ENCODE data around the gene KCNQ1. TPM values are rescaled to one million over a fixed set of nuclear protein-coding genes. Genes with fewer than 3 reads are reported as not detected.

Gene KCNQ1
- total and polyA plus RNA-seq, 7 donors: 1.1 to 25.2 (median 3.8) TPM

- Histone ChIP-seq H3K9me3 (no peaks in the 10 kb centered on the region), H3K4me1 (peaks cover 0 to 15% (median 4%) of the 10 kb centered on the region in 4 donors), H3K36me3 (no peaks in the 10 kb centered on the region), H3K4me3 (no peak overlapping the region), H3K27me3 (peaks cover 18 to 63% (median 41%) of the 10 kb centered on the region in 3 donors), H3K27ac (no peak overlapping the region)
- DNase-seq: no peak
- intact Hi-C loops (cut with DNase I): no loop called here
- TF ChIP-seq POLR2A (IDR thresholded peaks at IDR 0.05) (no peak), POLR2AphosphoS5 (IDR thresholded peaks at IDR 0.05) (no peak), EP300 (IDR thresholded peaks at IDR 0.05) (no peak), CTCF (IDR thresholded peaks at IDR 0.05) (no peak)
- 25 to 69% methylated on average over 2 of the region's 2 CpGs for WGBS, 2 donors
Measured at GRCh38 chr11:2442589-2442988, 2.2 kb upstream of the KCNQ1 start.

- Histone ChIP-seq H3K4me1 (peaks cover 0 to 15% (median 4%) of the 10 kb centered on the region in 4 donors), H3K4me3 (no peak overlapping the region), H3K27me3 (peaks cover 18 to 71% (median 47%) of the 10 kb centered on the region in 3 donors), H3K9me3 (no peaks in the 10 kb centered on the region), H3K36me3 (no peaks in the 10 kb centered on the region), H3K27ac (no peak overlapping the region)
- DNase-seq: no peak
- intact Hi-C loops (cut with DNase I): no loop called here
- TF ChIP-seq POLR2AphosphoS5 (IDR thresholded peaks at IDR 0.05): no peak
- no peak for TF ChIP-seq EP300 (IDR thresholded peaks at IDR 0.05)
- no peak for TF ChIP-seq POLR2A (IDR thresholded peaks at IDR 0.05)
- no peak for TF ChIP-seq CTCF (IDR thresholded peaks at IDR 0.05)
- WGBS, 2 donors: 16 to 64% methylated on average over 11 of the region's 11 CpGs
Measured at GRCh38 chr11:2443406-2443805, 1.4 kb upstream of the KCNQ1 start.

- Histone ChIP-seq H3K9me3 (no peaks in the 10 kb centered on the region), H3K4me1 (peaks cover 0 to 15% (median 4%) of the 10 kb centered on the region in 4 donors), H3K36me3 (no peaks in the 10 kb centered on the region), H3K27ac (no peak within 1 kb of the TSS), H3K27me3 (peaks cover 18 to 77% (median 47%) of the 10 kb centered on the region in 3 donors), H3K4me3 (peak within 1 kb of the TSS in 3 of 4 donors; percentile 34 to 43 (median 38))
- DNase-seq: no peak
- 2 to 9% methylated on average over 60 to 64 of the region's 64 CpGs for WGBS, 2 donors
- intact Hi-C loops (cut with DNase I): no loop called here
- TF ChIP-seq CTCF (IDR thresholded peaks at IDR 0.05) (no peak), POLR2AphosphoS5 (IDR thresholded peaks at IDR 0.05) (no peak), EP300 (IDR thresholded peaks at IDR 0.05) (no peak), POLR2A (IDR thresholded peaks at IDR 0.05) (no peak)
Measured at GRCh38 chr11:2443881-2444820, 657 bp upstream of the KCNQ1 start, which contains the start of gene TRPM5. Gene TRPM5, minus strand, starts transcription at chr11:2444514. Its CDS starts 21,478 bp downstream, at chr11:2423036.

GRCh38 chr11:2445746-2446551 lies 1.1 kb downstream of the KCNQ1 start:
- TF ChIP-seq EP300 (IDR thresholded peaks at IDR 0.05) (no peak), CTCF (IDR thresholded peaks at IDR 0.05) (no peak), POLR2A (IDR thresholded peaks at IDR 0.05) (no peak), POLR2AphosphoS5 (IDR thresholded peaks at IDR 0.05) (no peak)
- Histone ChIP-seq H3K36me3 (no peaks in the 10 kb centered on the region), H3K4me3 (peak overlapping the region in 3 of 4 donors; percentile 34 to 43 (median 38)), H3K27ac (no peak overlapping the region), H3K27me3 (peaks cover 18 to 84% (median 47%) of the 10 kb centered on the region in 3 donors), H3K9me3 (no peaks in the 10 kb centered on the region), H3K4me1 (peaks cover 0 to 15% (median 4%) of the 10 kb centered on the region in 4 donors)
- intact Hi-C loops (cut with DNase I): no loop called here
- WGBS, 2 donors: 10 to 54% methylated on average over 23 of the region's 23 CpGs
- no peak for DNase-seq

Data from sigmoid colon (tissue), 7 donors.